Endothelial cell (in vitro differentiated cells): Measurements from ENCODE around the gene TPRA1. TPM values are rescaled to one million over a fixed set of nuclear protein-coding genes. Genes with fewer than 3 reads are reported as not detected.

Source experiments
- DNase-seq: peaks from one replicate; pipeline ENCODE4 v3.0.0; 2021; ENCODE audit warnings: low spot score
- H3K27ac Mint-ChIP-seq: one replicate; pipeline ENCODE4 v1.8.0; 2021; ENCODE audit warnings: mixed read lengths, inconsistent platforms; ENCODE audit not compliant: unreplicated experiment
- H3K27me3 Mint-ChIP-seq: one replicate; pipeline ENCODE4 v1.8.0; 2021; ENCODE audit warnings: mild to moderate bottlenecking, moderate library complexity, mixed read lengths, inconsistent platforms; ENCODE audit not compliant: unreplicated experiment
- H3K36me3 Mint-ChIP-seq: one replicate; pipeline ENCODE4 v1.8.0; 2021; ENCODE audit warnings: mild to moderate bottlenecking, low read depth, mixed read lengths, inconsistent platforms; ENCODE audit not compliant: unreplicated experiment
- H3K4me1 Mint-ChIP-seq: one replicate; pipeline ENCODE4 v1.8.0; 2021; ENCODE audit warnings: mild to moderate bottlenecking, mixed read lengths, inconsistent platforms; ENCODE audit not compliant: unreplicated experiment
- H3K4me3 Mint-ChIP-seq: one replicate; pipeline ENCODE4 v1.8.0; 2021; ENCODE audit warnings: mild to moderate bottlenecking, mixed read lengths, inconsistent platforms; ENCODE audit not compliant: unreplicated experiment
- H3K9me3 Mint-ChIP-seq: one replicate; pipeline ENCODE4 v1.8.0; 2021; ENCODE audit warnings: mixed read lengths, inconsistent platforms; ENCODE audit not compliant: unreplicated experiment
- microRNA-seq: library from miRNA; unstranded; fragments of <30 nt; microRNA quantifications from one replicate; pipeline ENCODE4, GENCODE V29; 2020; ENCODE audit not compliant: unreplicated experiment
- total RNA-seq: library from RNA; stranded (reverse); fragmentation: NEBNext Ultra II Directional; extraction: Animal tissue kit (Norgen Biotek cat#: 25700); gene quantifications from one replicate; pipeline ENCODE4 v1.2.1, GENCODE V29; 2021; ENCODE audit not compliant: unreplicated experiment
- TF ChIP-seq, protein P1 (sequence below): fragments of 200-600 bp; sonication (generic); IDR thresholded peaks from one replicate; pipeline ENCODE4 v1.5.0; 2021; ENCODE audit warnings: antibody characterized with exemption; ENCODE audit not compliant: unreplicated experiment

TPRA1 gene
- total RNA-seq, 1 donor from 2014 or later: 36.9 TPM

DNA sequence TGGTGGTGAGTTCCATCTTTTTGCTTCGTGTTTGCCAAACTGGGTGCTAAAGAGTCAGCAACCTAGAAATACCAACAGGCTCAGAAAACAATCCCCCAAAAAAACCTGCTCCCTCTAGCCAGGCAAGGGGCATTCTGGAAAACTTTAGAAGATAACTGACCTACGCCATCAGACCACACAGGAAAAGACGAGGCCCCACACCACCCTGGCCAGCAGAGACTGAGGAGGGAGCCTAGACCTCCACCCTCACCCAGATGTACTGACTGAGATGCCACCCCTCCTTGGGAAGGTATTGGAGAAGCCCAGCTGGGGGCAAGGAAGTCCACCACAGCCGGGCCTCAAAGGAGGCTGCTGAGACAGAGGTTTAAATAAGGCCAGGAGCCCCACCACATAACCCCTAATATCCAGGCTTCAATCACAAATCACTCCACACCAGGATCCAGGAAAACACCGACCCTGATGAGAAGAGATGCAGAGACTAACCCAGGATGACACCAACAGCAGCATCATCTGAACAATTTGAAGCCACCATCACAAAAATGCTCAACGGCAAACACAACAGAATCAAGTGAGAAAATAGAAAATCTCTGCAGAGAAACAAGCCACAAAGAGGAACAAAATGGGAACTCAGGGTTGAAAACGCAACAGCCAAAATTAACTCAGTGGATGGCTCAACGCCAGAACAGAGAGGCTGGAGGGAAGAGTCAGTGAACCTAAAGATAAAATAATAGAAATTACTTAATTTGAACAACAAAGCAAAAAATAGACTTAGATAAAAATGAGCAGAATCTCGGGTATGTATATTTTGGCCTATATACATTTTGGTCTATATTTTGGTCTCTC lies 61.0 kb downstream of the TPRA1 start:
- H3K4me1 Mint-ChIP-seq: no peaks in the 10 kb centered on the region
- no peak overlapping the region for H3K4me3 Mint-ChIP-seq
- no peak for DNase-seq
- no peaks in the 10 kb centered on the region for H3K36me3 Mint-ChIP-seq
- TF ChIP-seq, protein P1, sequence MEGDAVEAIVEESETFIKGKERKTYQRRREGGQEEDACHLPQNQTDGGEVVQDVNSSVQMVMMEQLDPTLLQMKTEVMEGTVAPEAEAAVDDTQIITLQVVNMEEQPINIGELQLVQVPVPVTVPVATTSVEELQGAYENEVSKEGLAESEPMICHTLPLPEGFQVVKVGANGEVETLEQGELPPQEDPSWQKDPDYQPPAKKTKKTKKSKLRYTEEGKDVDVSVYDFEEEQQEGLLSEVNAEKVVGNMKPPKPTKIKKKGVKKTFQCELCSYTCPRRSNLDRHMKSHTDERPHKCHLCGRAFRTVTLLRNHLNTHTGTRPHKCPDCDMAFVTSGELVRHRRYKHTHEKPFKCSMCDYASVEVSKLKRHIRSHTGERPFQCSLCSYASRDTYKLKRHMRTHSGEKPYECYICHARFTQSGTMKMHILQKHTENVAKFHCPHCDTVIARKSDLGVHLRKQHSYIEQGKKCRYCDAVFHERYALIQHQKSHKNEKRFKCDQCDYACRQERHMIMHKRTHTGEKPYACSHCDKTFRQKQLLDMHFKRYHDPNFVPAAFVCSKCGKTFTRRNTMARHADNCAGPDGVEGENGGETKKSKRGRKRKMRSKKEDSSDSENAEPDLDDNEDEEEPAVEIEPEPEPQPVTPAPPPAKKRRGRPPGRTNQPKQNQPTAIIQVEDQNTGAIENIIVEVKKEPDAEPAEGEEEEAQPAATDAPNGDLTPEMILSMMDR: no peak
- H3K27ac Mint-ChIP-seq: no peak overlapping the region
- peaks cover 6% of the 10 kb centered on the region for H3K27me3 Mint-ChIP-seq
- H3K9me3 Mint-ChIP-seq: no peaks in the 10 kb centered on the region

DNA sequence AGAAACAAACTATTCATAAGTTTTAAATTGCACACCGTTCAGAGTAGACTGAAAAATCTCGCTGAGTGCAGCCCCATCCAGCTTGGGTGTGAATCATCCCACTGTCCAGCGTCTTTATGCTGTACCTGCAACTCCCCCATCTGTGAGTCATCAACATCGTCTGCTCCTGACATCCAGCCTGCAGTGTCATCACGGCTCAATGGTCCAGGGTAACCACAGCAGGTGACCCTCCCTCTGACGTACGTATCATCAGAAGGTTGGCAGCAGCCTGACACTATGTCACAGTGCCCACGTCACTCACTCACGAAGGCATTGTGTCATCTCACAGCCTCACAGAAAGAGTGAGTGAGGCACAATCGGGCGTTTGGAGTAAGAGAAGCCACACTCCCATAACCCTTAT lies 65.2 kb downstream of the TPRA1 start:
- H3K27ac Mint-ChIP-seq: no peak overlapping the region
- no peaks in the 10 kb centered on the region for H3K9me3 Mint-ChIP-seq
- no peaks in the 10 kb centered on the region for H3K36me3 Mint-ChIP-seq
- peaks cover 4% of the 10 kb centered on the region for H3K27me3 Mint-ChIP-seq
- TF ChIP-seq, protein P1: no peak
- H3K4me3 Mint-ChIP-seq: no peak overlapping the region
- H3K4me1 Mint-ChIP-seq: no peaks in the 10 kb centered on the region
- no peak for DNase-seq

DNA sequence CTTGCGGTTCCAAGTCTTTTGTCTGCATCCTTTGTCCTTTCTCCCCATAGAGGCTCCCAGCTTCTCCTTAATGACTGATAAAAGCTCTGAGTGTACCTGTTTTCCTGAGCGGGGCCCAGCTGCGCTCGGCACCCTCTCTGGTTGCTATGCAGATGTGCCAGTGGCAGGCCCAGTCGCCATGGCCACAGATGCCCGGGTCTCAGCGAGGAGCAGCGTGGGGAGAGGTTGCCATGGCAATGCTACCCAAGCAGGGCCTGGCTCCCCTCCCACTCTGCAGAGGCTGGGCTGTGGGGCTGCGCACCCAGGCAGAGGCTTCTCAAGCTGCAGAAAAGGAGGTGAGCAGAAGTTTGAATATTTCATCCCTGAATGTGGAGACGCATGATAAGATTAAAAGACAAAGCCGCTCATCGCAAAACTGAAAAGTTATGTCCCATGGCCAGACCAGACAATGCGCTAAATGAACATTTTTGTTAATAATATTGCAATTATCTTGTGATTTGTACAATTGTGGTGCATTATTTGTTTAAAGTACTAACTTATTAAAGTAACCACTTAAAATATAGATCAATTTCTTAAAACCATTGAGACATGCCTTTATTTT lies 66.1 kb downstream of the TPRA1 start:
- peaks cover 4% of the 10 kb centered on the region for H3K27me3 Mint-ChIP-seq
- no peaks in the 10 kb centered on the region for H3K9me3 Mint-ChIP-seq
- H3K36me3 Mint-ChIP-seq: no peaks in the 10 kb centered on the region
- TF ChIP-seq, protein P1: no peak
- no peak for DNase-seq
- H3K4me3 Mint-ChIP-seq: no peak overlapping the region
- H3K4me1 Mint-ChIP-seq: no peaks in the 10 kb centered on the region
- H3K27ac Mint-ChIP-seq: no peak overlapping the region

Small RNA genes lying within 50 kb of the gene (microRNA-seq; reads per million reads assigned to microRNA genes)
- 1.5 reads per million, percentile 22 among the genes with 10 or more reads in this experiment for gene MIR6825
- 3.1 reads per million, percentile 39 among the genes with 10 or more reads in this experiment for gene MIR7976

Other genes with a start within 250 kb of the TPRA1 start
- 27.8 TPM for gene MCM2, start 7.7 kb upstream of the TPRA1 start, total RNA-seq
- gene PODXL2, start 38.5 kb upstream of the TPRA1 start, total RNA-seq: 16.4 TPM
- gene ABTB1, start 82.2 kb upstream of the TPRA1 start, total RNA-seq: 8.7 TPM
- 0.97 TPM for gene MGLL, start 231.8 kb upstream of the TPRA1 start, total RNA-seq